Liver (tissue), 9 donors: Measurements from ENCODE around the gene RETSAT. TPM values are rescaled to one million over a fixed set of nuclear protein-coding genes. Genes with fewer than 3 reads are reported as not detected.

Experiments used
- DNase-seq: peaks from one replicate; pipeline ENCODE4 v3.0.0-alpha.2; 2017; ENCODE audit warnings: low spot score
- H3K27ac ChIP-seq, 2 donors: one replicate each; pipeline ENCODE4 v1.7.0; 2013; ENCODE audit warnings: inconsistent platforms in 2 of 2, low read length in 2 of 2, control low read depth in 1 of 2, low read depth in 1 of 2, mild to moderate bottlenecking in 1 of 2
- H3K27me3 ChIP-seq, 4 donors: one replicate each; pipeline versions ENCODE4 v1.6.1 to v1.7.0; 2013; ENCODE audit warnings: low read length in 3 of 4, inconsistent platforms in 1 of 4, mild to moderate bottlenecking in 1 of 4, moderate library complexity in 1 of 4; ENCODE audit not compliant: control insufficient read depth in 4 of 4, insufficient read depth in 4 of 4
- H3K36me3 ChIP-seq, 4 donors: one replicate each; pipeline versions ENCODE4 v1.6.1 to v1.7.0; 2013; ENCODE audit warnings: low read length in 3 of 4, mild to moderate bottlenecking in 3 of 4, low read depth in 1 of 4, moderate library complexity in 1 of 4; ENCODE audit not compliant: control insufficient read depth in 4 of 4, insufficient read depth in 3 of 4
- H3K4me1 ChIP-seq, 4 donors: one replicate each; pipeline versions ENCODE4 v1.6.1 to v1.7.0; 2013; ENCODE audit warnings: low read length in 3 of 4, mild to moderate bottlenecking in 3 of 4, moderate library complexity in 1 of 4; ENCODE audit not compliant: control insufficient read depth in 4 of 4, insufficient read depth in 4 of 4
- H3K4me3 ChIP-seq, 3 donors: one replicate each; pipeline versions ENCODE4 v1.6.1 to v1.7.0; 2013; ENCODE audit warnings: low read length in 3 of 3, control low read depth in 1 of 3, low read depth in 1 of 3, mild to moderate bottlenecking in 1 of 3
- H3K9ac ChIP-seq, 2 donors: one replicate each; pipeline ENCODE4 v1.7.0; 2013; ENCODE audit warnings: low read length in 2 of 2, mild to moderate bottlenecking in 2 of 2, moderate library complexity in 2 of 2, control low read depth in 1 of 2, low read depth in 1 of 2
- H3K9me3 ChIP-seq, 4 donors: one replicate each; pipeline versions ENCODE4 v1.6.1 to v1.7.0; 2013; ENCODE audit warnings: low read length in 3 of 4; ENCODE audit not compliant: control insufficient read depth in 4 of 4
- EGR1 ChIP-seq, 2 donors: IDR thresholded peaks; 2 replicates each; pipeline ENCODE4 v1.6.1; 2016 to 2018; ENCODE audit warnings: antibody characterized with exemption in 2 of 2, low read depth in 2 of 2
- FOXA1 ChIP-seq: IDR thresholded peaks from 2 replicates; pipeline ENCODE4 v1.6.1; 2016; ENCODE audit warnings: antibody characterized with exemption
- FOXA2 ChIP-seq: IDR thresholded peaks from 2 replicates; pipeline ENCODE4 v1.6.1; 2016; ENCODE audit warnings: antibody characterized with exemption
- GABPA ChIP-seq, 2 donors: IDR thresholded peaks in 1 of 2; conservative IDR thresholded peaks in 1 of 2; 2 replicates each; pipeline ENCODE4 v1.6.1; 2016; ENCODE audit warnings: antibody characterized with exemption in 2 of 2, mild to moderate bottlenecking in 1 of 2, moderate library complexity in 1 of 2
- HNF4A ChIP-seq, 2 donors: conservative IDR thresholded peaks; 2 replicates each; pipeline ENCODE4 v1.6.1; 2016; ENCODE audit warnings: antibody characterized with exemption in 2 of 2, mild to moderate bottlenecking in 2 of 2
- HNF4G ChIP-seq: IDR thresholded peaks from 2 replicates; pipeline ENCODE4 v1.6.1; 2016; ENCODE audit warnings: antibody characterized with exemption
- JUND ChIP-seq, 2 donors: IDR thresholded peaks; 2 replicates each; pipeline ENCODE4 v1.6.1; 2016; ENCODE audit warnings: antibody characterized with exemption in 2 of 2
- NR2F2 ChIP-seq: IDR thresholded peaks from 2 replicates; pipeline ENCODE4 v1.6.1; 2016; ENCODE audit warnings: antibody characterized with exemption
- RAD21 ChIP-seq, 2 donors: IDR thresholded peaks; 2 replicates each; pipeline ENCODE4 v1.6.1; 2016; ENCODE audit warnings: antibody characterized with exemption in 2 of 2, mild to moderate bottlenecking in 2 of 2
- TAF1 ChIP-seq: conservative IDR thresholded peaks from 2 replicates; pipeline ENCODE4 v1.6.1; 2016; ENCODE audit warnings: antibody characterized with exemption, mild to moderate bottlenecking
- YY1 ChIP-seq: IDR thresholded peaks from 2 replicates; pipeline ENCODE4 v1.6.1; 2016; ENCODE audit warnings: antibody characterized with exemption, mild to moderate bottlenecking
- WGBS: extraction: QIAGEN DNeasy Blood & Tissue Kit; methylation state at CpG from one replicate; pipeline ENCODE4 v1.1.7; 2013; 5-methylcytosine and 5-hydroxymethylcytosine counted together
- polyA plus RNA-seq, 2 donors: library from polyadenylated mRNA; stranded (reverse) in 1 of 2; unstranded in 1 of 2; fragments of 200-250 nt in 1 of 2; fragments of >200 nt in 1 of 2; fragmentation: Nextera tagmentation in 1 of 2; extraction: Ambion mirVana in 1 of 2; gene quantifications; one replicate each; pipeline versions ENCODE4 v1.2.1 to v1.2.3, GENCODE V29; 2013 to 2015
- total RNA-seq, 2 donors: library from RNA; depleted of rRNA; stranded (reverse); fragments of >200 nt; gene quantifications; one replicate each; pipeline ENCODE4 v1.2.3, GENCODE V29; 2014
- TF ChIP-seq, protein P1 (sequence below): fragments of 150-350 bp; IDR thresholded peaks from 2 replicates; pipeline ENCODE4 v1.5.1; 2017; ENCODE audit warnings: improper control_type of control experiment, low read depth, low read length; ENCODE audit not compliant: missing input control
- TF ChIP-seq, protein P2 (sequence below): IDR thresholded peaks from 2 replicates; pipeline ENCODE4 v1.6.1; 2016; ENCODE audit warnings: antibody characterized with exemption
- TF ChIP-seq, protein P3 (sequence below): IDR thresholded peaks from 2 replicates; pipeline ENCODE4 v1.6.1; 2016; ENCODE audit warnings: antibody characterized with exemption
- TF ChIP-seq, protein P4 (sequence below): IDR thresholded peaks from 2 replicates; pipeline ENCODE4 v1.6.1; 2016; ENCODE audit warnings: antibody characterized with exemption, mild to moderate bottlenecking
- donor health status: healthy.
- donor health status: healthy.
- donor health status: healthy.
- donor health status: healthy.
- donor health status: healthy.

RETSAT gene
- total and polyA plus RNA-seq, 4 donors = 22.8 to 101 (median 70.7) TPM

DNA sequence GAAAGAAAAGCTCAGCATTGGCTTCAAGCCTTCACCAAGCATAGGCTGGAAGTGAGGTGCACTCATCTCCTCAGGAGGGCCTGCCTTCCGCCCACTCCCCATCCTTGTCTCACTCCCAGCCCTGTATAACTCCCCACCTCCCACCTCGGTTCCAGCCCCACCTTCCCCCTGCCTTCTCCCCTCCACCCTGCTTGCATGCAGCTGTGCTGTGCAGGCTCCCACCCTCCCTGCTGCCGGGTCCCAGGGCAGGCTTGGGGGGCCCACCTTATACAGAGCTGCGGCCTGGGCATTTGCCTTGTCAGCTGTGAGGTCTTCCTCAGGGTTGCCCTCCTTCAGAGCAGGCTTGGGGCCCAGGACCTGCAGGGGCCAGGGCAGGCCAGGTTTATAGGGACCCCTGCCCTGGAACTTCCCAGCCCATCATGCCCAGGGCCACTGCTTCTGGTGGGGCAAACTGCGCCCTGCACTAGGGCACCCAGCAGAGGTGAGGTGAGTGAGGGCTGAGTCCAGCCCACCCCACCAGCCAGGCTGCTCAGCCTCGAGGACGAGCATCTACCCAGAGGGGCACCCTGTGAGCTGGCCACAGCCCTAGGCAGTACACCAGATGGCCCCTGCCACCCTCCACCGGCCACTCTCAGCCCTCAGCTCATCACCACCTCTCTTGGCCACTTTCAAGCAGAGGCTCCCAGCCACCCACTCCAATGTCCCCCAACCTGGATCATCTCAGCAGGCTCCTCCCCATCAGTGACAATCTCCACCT lies 44.3 kb upstream of the RETSAT start:
- TF ChIP-seq YY1 (no peak), FOXA2 (no peak), RAD21 (IDR thresholded peaks at IDR 0.05) (no peak), GABPA (IDR thresholded peaks at IDR 0.05 in 1 of 2, conservative IDR thresholded peaks at IDR 0.05 in 1 of 2) (no peak), HNF4G (no peak), JUND (IDR thresholded peaks at IDR 0.05) (no peak), EGR1 (IDR thresholded peaks at IDR 0.05; ENCODE audit: low read depth in 2 of 2) (no peak), TAF1 (no peak)
- TF ChIP-seq, protein P1, sequence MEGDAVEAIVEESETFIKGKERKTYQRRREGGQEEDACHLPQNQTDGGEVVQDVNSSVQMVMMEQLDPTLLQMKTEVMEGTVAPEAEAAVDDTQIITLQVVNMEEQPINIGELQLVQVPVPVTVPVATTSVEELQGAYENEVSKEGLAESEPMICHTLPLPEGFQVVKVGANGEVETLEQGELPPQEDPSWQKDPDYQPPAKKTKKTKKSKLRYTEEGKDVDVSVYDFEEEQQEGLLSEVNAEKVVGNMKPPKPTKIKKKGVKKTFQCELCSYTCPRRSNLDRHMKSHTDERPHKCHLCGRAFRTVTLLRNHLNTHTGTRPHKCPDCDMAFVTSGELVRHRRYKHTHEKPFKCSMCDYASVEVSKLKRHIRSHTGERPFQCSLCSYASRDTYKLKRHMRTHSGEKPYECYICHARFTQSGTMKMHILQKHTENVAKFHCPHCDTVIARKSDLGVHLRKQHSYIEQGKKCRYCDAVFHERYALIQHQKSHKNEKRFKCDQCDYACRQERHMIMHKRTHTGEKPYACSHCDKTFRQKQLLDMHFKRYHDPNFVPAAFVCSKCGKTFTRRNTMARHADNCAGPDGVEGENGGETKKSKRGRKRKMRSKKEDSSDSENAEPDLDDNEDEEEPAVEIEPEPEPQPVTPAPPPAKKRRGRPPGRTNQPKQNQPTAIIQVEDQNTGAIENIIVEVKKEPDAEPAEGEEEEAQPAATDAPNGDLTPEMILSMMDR = no peak
- TF ChIP-seq, protein P2, sequence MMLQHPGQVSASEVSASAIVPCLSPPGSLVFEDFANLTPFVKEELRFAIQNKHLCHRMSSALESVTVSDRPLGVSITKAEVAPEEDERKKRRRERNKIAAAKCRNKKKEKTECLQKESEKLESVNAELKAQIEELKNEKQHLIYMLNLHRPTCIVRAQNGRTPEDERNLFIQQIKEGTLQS = no peak
- Histone ChIP-seq H3K9ac (no peak overlapping the region), H3K36me3 (no peaks in the 10 kb centered on the region), H3K27ac (no peak overlapping the region), H3K9me3 (no peaks in the 10 kb centered on the region), H3K27me3 (no peaks in the 10 kb centered on the region), H3K4me1 (peaks cover 0 to 2% (median 0%) of the 10 kb centered on the region in 4 donors), H3K4me3 (no peak overlapping the region)
- 94% methylated on average over 8 of the region's 8 CpGs for WGBS
- DNase-seq = no peak

DNA sequence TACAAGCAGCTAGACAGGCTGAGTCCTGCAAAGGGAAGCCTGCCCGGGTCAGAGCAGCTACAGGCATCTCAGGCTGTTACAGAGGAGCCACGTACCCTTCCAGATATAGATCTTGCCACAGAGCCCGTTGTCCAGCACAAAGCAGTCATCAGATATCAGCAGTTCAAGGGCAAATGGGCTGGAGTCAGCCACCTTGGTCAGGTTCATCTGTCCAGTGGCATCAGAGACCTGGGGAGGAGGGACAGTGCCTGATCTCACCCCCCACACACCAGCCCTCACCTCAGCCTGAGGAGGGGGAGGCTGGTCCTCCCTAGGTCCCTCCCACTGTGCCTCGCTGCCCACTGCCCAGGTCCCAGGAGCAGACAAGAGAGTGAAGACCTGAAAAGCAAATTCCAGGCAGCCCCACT lies 43.6 kb upstream of the RETSAT start:
- Histone ChIP-seq H3K27ac (no peak overlapping the region), H3K36me3 (no peaks in the 10 kb centered on the region), H3K27me3 (no peaks in the 10 kb centered on the region), H3K9me3 (no peaks in the 10 kb centered on the region), H3K4me3 (no peak overlapping the region), H3K9ac (no peak overlapping the region), H3K4me1 (peaks cover 0 to 2% (median 0%) of the 10 kb centered on the region in 4 donors)
- no peak for TF ChIP-seq NR2F2
- TF ChIP-seq YY1 = no peak
- TF ChIP-seq HNF4G = no peak
- no peak for TF ChIP-seq EGR1 (IDR thresholded peaks at IDR 0.05; ENCODE audit: low read depth in 2 of 2)
- no peak for TF ChIP-seq RAD21 (IDR thresholded peaks at IDR 0.05)
- no peak for TF ChIP-seq FOXA1
- TF ChIP-seq, protein P3, sequence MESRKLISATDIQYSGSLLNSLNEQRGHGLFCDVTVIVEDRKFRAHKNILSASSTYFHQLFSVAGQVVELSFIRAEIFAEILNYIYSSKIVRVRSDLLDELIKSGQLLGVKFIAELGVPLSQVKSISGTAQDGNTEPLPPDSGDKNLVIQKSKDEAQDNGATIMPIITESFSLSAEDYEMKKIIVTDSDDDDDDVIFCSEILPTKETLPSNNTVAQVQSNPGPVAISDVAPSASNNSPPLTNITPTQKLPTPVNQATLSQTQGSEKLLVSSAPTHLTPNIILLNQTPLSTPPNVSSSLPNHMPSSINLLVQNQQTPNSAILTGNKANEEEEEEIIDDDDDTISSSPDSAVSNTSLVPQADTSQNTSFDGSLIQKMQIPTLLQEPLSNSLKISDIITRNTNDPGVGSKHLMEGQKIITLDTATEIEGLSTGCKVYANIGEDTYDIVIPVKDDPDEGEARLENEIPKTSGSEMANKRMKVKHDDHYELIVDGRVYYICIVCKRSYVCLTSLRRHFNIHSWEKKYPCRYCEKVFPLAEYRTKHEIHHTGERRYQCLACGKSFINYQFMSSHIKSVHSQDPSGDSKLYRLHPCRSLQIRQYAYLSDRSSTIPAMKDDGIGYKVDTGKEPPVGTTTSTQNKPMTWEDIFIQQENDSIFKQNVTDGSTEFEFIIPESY = no peak
- TF ChIP-seq, protein P4, sequence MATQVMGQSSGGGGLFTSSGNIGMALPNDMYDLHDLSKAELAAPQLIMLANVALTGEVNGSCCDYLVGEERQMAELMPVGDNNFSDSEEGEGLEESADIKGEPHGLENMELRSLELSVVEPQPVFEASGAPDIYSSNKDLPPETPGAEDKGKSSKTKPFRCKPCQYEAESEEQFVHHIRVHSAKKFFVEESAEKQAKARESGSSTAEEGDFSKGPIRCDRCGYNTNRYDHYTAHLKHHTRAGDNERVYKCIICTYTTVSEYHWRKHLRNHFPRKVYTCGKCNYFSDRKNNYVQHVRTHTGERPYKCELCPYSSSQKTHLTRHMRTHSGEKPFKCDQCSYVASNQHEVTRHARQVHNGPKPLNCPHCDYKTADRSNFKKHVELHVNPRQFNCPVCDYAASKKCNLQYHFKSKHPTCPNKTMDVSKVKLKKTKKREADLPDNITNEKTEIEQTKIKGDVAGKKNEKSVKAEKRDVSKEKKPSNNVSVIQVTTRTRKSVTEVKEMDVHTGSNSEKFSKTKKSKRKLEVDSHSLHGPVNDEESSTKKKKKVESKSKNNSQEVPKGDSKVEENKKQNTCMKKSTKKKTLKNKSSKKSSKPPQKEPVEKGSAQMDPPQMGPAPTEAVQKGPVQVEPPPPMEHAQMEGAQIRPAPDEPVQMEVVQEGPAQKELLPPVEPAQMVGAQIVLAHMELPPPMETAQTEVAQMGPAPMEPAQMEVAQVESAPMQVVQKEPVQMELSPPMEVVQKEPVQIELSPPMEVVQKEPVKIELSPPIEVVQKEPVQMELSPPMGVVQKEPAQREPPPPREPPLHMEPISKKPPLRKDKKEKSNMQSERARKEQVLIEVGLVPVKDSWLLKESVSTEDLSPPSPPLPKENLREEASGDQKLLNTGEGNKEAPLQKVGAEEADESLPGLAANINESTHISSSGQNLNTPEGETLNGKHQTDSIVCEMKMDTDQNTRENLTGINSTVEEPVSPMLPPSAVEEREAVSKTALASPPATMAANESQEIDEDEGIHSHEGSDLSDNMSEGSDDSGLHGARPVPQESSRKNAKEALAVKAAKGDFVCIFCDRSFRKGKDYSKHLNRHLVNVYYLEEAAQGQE = no peak
- TF ChIP-seq HNF4A (conservative IDR thresholded peaks at IDR 0.05) = no peak
- no peak for DNase-seq
- 64% methylated on average over 4 of the region's 4 CpGs for WGBS
